Naive B cell (primary cell): ENCODE results near the gene PRAME. TPM values are rescaled to one million over a fixed set of nuclear protein-coding genes. Genes with fewer than 3 reads are reported as not detected.
"Not testable (repeated sequence)": the region's sequence is repeated elsewhere in the genome, so short reads cannot be mapped to it uniquely, and the experiment has no call there.

Experiments
- ATAC-seq, 2 donors: fragments of 150-1000 bp; cut with Tn5 transposase; 2 replicates each; pipeline ENCODE4 v1.10.0; 2021; ENCODE audit warnings: low read depth in 2 of 2, mild to moderate bottlenecking in 2 of 2, moderate library complexity in 2 of 2
- DNase-seq: peaks from one replicate; pipeline ENCODE4 v3.0.0; 2022
- H3K27ac Mint-ChIP-seq, 6 donors: one replicate each; pipeline ENCODE4 v1.8.0; 2020 to 2022; ENCODE audit warnings: mild to moderate bottlenecking in 6 of 6, mixed read lengths in 6 of 6, moderate library complexity in 5 of 6, inconsistent platforms in 2 of 6
- H3K27me3 Mint-ChIP-seq, 3 donors: one replicate each; pipeline ENCODE4 v1.8.0; 2021 to 2022; ENCODE audit warnings: mixed read lengths in 3 of 3, mild to moderate bottlenecking in 1 of 3
- H3K36me3 Mint-ChIP-seq, 2 donors: one replicate each; pipeline ENCODE4 v1.8.0; 2020 to 2022; ENCODE audit warnings: mixed read lengths in 2 of 2, inconsistent platforms in 1 of 2, mild to moderate bottlenecking in 1 of 2
- H3K4me1 Mint-ChIP-seq, 3 donors: one replicate each; pipeline ENCODE4 v1.8.0; 2020 to 2022; ENCODE audit warnings: mixed read lengths in 3 of 3, inconsistent platforms in 1 of 3, mild to moderate bottlenecking in 1 of 3, moderate library complexity in 1 of 3
- H3K4me3 Mint-ChIP-seq, 8 donors: one replicate each; pipeline ENCODE4 v1.8.0; 2020 to 2022; ENCODE audit warnings: mild to moderate bottlenecking in 8 of 8, mixed read lengths in 8 of 8, moderate library complexity in 8 of 8, inconsistent platforms in 2 of 8
- H3K9me3 Mint-ChIP-seq, 7 donors: one replicate each; pipeline ENCODE4 v1.8.0; 2020 to 2022; ENCODE audit warnings: mixed read lengths in 7 of 7, mild to moderate bottlenecking in 5 of 7, inconsistent platforms in 2 of 7, moderate library complexity in 1 of 7
- polyA plus RNA-seq, 6 donors: library from polyadenylated mRNA; unstranded; fragments of 300-500 nt; fragmentation: Illumina TruSeq; gene quantifications; one replicate each; pipeline ENCODE4 v1.2.3, GENCODE V29; 2021; ENCODE audit warnings: low read depth in 6 of 6

The PRAME gene
- polyA plus RNA-seq, 6 donors from 2014 or later, result not detected

GRCh38 chr22:22535662-22536061 is 23.4 kb downstream of the PRAME start:
- H3K27ac Mint-ChIP-seq, result no peak overlapping the region
- peaks cover 0 to 8% (median 4%) of the 10 kb centered on the region in 3 donors for H3K27me3 Mint-ChIP-seq
- no peaks in the 10 kb centered on the region for H3K4me1 Mint-ChIP-seq
- DNase-seq, result no peak
- H3K9me3 Mint-ChIP-seq, result peaks cover 0 to 2% (median 0%) of the 10 kb centered on the region in 7 donors
- H3K4me3 Mint-ChIP-seq, result no peak overlapping the region
- no peaks in the 10 kb centered on the region for H3K36me3 Mint-ChIP-seq
- no peak for ATAC-seq

- H3K27ac Mint-ChIP-seq, result no peak overlapping the region
- H3K4me1 Mint-ChIP-seq, result no peaks in the 10 kb centered on the region
- no peaks in the 10 kb centered on the region for H3K36me3 Mint-ChIP-seq
- peaks cover 0 to 8% (median 4%) of the 10 kb centered on the region in 3 donors for H3K27me3 Mint-ChIP-seq
- H3K4me3 Mint-ChIP-seq, result no peak overlapping the region
- DNase-seq (no peak), ATAC-seq (no peak)
- no peaks in the 10 kb centered on the region for H3K9me3 Mint-ChIP-seq
Observed at GRCh38 chr22:22534604-22535415, 24.3 kb downstream of the PRAME start.

- Mint-ChIP-seq H3K27ac (no peak overlapping the region), H3K36me3 (no peaks in the 10 kb centered on the region), H3K4me3 (no peak overlapping the region), H3K4me1 (no peaks in the 10 kb centered on the region), H3K9me3 (no peaks in the 10 kb centered on the region), H3K27me3 (peaks cover 0 to 5% (median 4%) of the 10 kb centered on the region in 3 donors)
- DNase-seq (no peak), ATAC-seq (no peak)
Observed at GRCh38 chr22:22533863-22534262, 25.2 kb downstream of the PRAME start.

- H3K27ac Mint-ChIP-seq, result no peak overlapping the region
- H3K4me3 Mint-ChIP-seq, result no peak overlapping the region
- ATAC-seq, result no peak
- peaks cover 0 to 5% (median 4%) of the 10 kb centered on the region in 3 donors for H3K27me3 Mint-ChIP-seq
- no peaks in the 10 kb centered on the region for H3K4me1 Mint-ChIP-seq
- no peak for DNase-seq
- H3K9me3 Mint-ChIP-seq, result no peaks in the 10 kb centered on the region
- H3K36me3 Mint-ChIP-seq, result no peaks in the 10 kb centered on the region
Observed at GRCh38 chr22:22533417-22533816, 25.6 kb downstream of the PRAME start.

- not testable (repeated sequence) for H3K27ac Mint-ChIP-seq, H3K36me3 Mint-ChIP-seq, DNase-seq, H3K4me3 Mint-ChIP-seq, ATAC-seq, H3K9me3 Mint-ChIP-seq, H3K27me3 Mint-ChIP-seq, H3K4me1 Mint-ChIP-seq
Observed at GRCh38 chr22:22532547-22533071, 26.5 kb downstream of the PRAME start.

GRCh38 chr22:22531770-22532546 is 27.1 kb downstream of the PRAME start:
- Mint-ChIP-seq H3K9me3 (peaks cover 0 to 2% (median 0%) of the 10 kb centered on the region in 7 donors), H3K4me3 (no peak overlapping the region), H3K36me3 (no peaks in the 10 kb centered on the region), H3K4me1 (no peaks in the 10 kb centered on the region), H3K27ac (no peak overlapping the region), H3K27me3 (peaks cover 0 to 5% (median 4%) of the 10 kb centered on the region in 3 donors)
- ATAC-seq, result no peak
- DNase-seq, result no peak

- Mint-ChIP-seq H3K4me1 (peaks cover 0 to 9% (median 0%) of the 10 kb centered on the region in 3 donors), H3K27ac (no peak overlapping the region), H3K36me3 (no peaks in the 10 kb centered on the region), H3K9me3 (peaks cover 0 to 2% (median 0%) of the 10 kb centered on the region in 7 donors), H3K27me3 (peaks cover 0 to 5% (median 5%) of the 10 kb centered on the region in 3 donors), H3K4me3 (no peak overlapping the region)
- ATAC-seq (no peak), DNase-seq (no peak)
Observed at GRCh38 chr22:22528780-22529179, 30.3 kb downstream of the PRAME start.

GRCh38 chr22:22527312-22527711 is 31.8 kb downstream of the PRAME start:
- ATAC-seq, result no peak
- peaks cover 0 to 2% (median 0%) of the 10 kb centered on the region in 7 donors for H3K9me3 Mint-ChIP-seq

GRCh38 chr22:22526125-22526912 is 32.7 kb downstream of the PRAME start:
- DNase-seq, result no peak
- Mint-ChIP-seq H3K9me3 (peaks cover 0 to 2% (median 0%) of the 10 kb centered on the region in 7 donors), H3K27me3 (peaks cover 0 to 5% (median 4%) of the 10 kb centered on the region in 3 donors), H3K36me3 (no peaks in the 10 kb centered on the region), H3K4me1 (peaks cover 0 to 9% (median 6%) of the 10 kb centered on the region in 3 donors), H3K4me3 (no peak overlapping the region), H3K27ac (peak overlapping the region in 1 of 6 donors; percentile 22)
- ATAC-seq, result no peak

More at GRCh38 chr22:22527312-22527711, 31.8 kb downstream of the PRAME start:
- peaks cover 0 to 5% (median 4%) of the 10 kb centered on the region in 3 donors for H3K27me3 Mint-ChIP-seq
- H3K4me1 Mint-ChIP-seq, result peaks cover 0 to 9% (median 6%) of the 10 kb centered on the region in 3 donors
- no peak for DNase-seq
- H3K4me3 Mint-ChIP-seq, result no peak overlapping the region
- no peaks in the 10 kb centered on the region for H3K36me3 Mint-ChIP-seq
- no peak overlapping the region for H3K27ac Mint-ChIP-seq

- DNase-seq (no peak), ATAC-seq (no peak)
- no peaks in the 10 kb centered on the region for H3K36me3 Mint-ChIP-seq
- H3K27ac Mint-ChIP-seq, result no peak overlapping the region
- peaks cover 0 to 5% (median 4%) of the 10 kb centered on the region in 3 donors for H3K27me3 Mint-ChIP-seq
- H3K4me3 Mint-ChIP-seq, result no peak overlapping the region
- H3K9me3 Mint-ChIP-seq, result peaks cover 0 to 2% (median 0%) of the 10 kb centered on the region in 7 donors
- H3K4me1 Mint-ChIP-seq, result peaks cover 0 to 9% (median 6%) of the 10 kb centered on the region in 3 donors
Observed at GRCh38 chr22:22523494-22523893, 35.6 kb downstream of the PRAME start.

- Mint-ChIP-seq H3K36me3 (no peaks in the 10 kb centered on the region), H3K9me3 (no peaks in the 10 kb centered on the region), H3K4me3 (no peak overlapping the region), H3K27me3 (peaks cover 6 to 8% (median 7%) of the 10 kb centered on the region in 3 donors), H3K27ac (no peak overlapping the region), H3K4me1 (peaks cover 0 to 9% (median 6%) of the 10 kb centered on the region in 3 donors)
- ATAC-seq (no peak), DNase-seq (no peak)
Observed at GRCh38 chr22:22521631-22522030, 37.4 kb downstream of the PRAME start.

- H3K27me3 Mint-ChIP-seq, result peaks cover 9 to 14% (median 13%) of the 10 kb centered on the region in 3 donors
- no peak for ATAC-seq
- no peak for DNase-seq
- H3K9me3 Mint-ChIP-seq, result no peaks in the 10 kb centered on the region
- peaks cover 0 to 9% (median 6%) of the 10 kb centered on the region in 3 donors for H3K4me1 Mint-ChIP-seq
- H3K27ac Mint-ChIP-seq, result no peak overlapping the region
- H3K36me3 Mint-ChIP-seq, result no peaks in the 10 kb centered on the region
- no peak overlapping the region for H3K4me3 Mint-ChIP-seq
Observed at GRCh38 chr22:22520667-22521602, 38.1 kb downstream of the PRAME start.
